ENCODE results near the gene PTPN4. TPM values are rescaled to one million over a fixed set of nuclear protein-coding genes. Genes with fewer than 3 reads are reported as not detected.

PTPN4 gene
- total RNA-seq, 3 donors from 2014 or later = 23.1 to 35.4 (median 30.1) TPM

DNA sequence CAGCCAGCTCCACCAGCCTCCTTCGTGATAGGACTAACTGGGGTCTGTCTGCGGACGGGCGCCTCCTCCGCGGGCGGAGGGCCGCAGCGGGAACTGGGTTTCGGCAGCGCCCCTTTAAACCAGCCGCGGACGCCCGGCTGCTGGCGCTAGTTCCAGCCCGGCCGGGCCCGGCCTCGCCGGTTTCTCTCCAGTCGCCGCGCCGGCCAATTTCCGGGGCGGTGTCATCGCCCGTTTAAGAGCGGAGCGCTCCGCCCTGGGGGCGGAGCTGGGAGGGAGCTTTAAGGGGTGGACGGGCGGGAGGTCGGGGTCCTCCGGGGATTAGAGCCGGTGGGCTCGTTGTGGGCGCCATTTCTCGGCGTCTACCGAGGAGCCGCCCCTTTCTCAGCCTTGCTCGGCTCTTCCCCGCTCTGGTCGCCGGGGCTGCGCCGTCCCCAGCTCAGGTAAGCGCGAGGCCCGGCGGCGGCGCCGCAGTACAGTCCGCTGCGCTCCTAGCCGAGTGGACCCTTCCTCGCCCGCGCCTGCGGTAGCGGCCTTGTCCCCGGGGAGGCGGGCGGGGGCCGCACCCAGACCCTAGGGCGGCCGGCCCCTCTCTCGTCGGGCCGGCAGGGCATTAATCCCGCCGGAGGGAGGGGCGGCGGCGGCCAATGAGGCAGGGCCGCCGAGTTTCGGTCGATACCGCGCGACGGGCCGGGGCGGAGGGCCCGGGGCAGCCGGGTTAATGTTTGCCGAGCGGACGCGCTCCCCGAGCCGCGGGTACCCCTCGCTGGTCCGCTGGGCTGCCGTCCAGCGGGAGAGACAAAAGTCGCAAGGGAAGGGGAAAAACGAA, 253.3 kb downstream of the PTPN4 start, which contains the start of gene EPB41L5:
TSS of gene EPB41L5 (plus strand) at position 307 of the 826 bp plus-strand sequence. CDS start 6,008 bp downstream, outside the sequence.
- intact Hi-C loops (cut with DNase I, micrococcal nuclease) = no loop called here
- ATAC-seq = peak; percentile 99
- TF ChIP-seq, protein P1, sequence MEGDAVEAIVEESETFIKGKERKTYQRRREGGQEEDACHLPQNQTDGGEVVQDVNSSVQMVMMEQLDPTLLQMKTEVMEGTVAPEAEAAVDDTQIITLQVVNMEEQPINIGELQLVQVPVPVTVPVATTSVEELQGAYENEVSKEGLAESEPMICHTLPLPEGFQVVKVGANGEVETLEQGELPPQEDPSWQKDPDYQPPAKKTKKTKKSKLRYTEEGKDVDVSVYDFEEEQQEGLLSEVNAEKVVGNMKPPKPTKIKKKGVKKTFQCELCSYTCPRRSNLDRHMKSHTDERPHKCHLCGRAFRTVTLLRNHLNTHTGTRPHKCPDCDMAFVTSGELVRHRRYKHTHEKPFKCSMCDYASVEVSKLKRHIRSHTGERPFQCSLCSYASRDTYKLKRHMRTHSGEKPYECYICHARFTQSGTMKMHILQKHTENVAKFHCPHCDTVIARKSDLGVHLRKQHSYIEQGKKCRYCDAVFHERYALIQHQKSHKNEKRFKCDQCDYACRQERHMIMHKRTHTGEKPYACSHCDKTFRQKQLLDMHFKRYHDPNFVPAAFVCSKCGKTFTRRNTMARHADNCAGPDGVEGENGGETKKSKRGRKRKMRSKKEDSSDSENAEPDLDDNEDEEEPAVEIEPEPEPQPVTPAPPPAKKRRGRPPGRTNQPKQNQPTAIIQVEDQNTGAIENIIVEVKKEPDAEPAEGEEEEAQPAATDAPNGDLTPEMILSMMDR (IDR thresholded peaks at IDR 0.05) = no peak
- H3K4me3 ChIP-seq = peak within 1 kb of the TSS; percentile 93
- DNase-seq = peak; percentile 94 to 95 (median 95)
- H3K4me1 ChIP-seq (ENCODE audit: low read depth) = no peaks in the 10 kb centered on the region
- no peaks in the 10 kb centered on the region for H3K36me3 ChIP-seq (ENCODE audit: low read depth)
- no peaks in the 10 kb centered on the region for H3K9me3 ChIP-seq

DNA sequence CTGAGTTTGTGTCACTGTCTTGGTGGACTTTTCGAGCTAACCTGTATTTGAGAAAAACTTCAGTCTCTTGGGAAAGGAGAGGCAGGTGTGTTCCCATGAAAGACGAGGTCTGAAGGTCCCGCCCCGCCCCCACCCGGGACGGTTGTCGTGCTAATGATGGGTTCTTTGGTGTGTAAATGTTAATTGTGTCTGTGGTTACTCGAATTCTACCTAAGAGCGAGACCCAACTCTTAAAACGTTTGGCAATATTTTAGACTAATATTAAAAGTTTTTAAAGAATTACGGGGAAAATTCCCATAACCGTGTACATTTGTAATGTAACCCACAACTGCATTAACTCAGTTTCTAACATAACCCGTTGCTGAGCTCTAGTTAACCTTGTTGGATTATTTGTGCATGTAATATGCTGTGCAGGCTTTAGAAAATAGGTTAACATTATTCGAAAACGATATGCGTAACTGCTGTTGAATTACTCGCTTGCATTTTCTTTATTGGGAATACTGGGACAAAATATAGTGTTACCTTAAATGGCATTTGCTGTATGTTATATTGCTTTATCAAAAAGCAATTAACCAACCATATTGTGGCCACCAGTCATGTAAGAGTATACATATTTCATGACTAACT, 254.0 kb downstream of the PTPN4 start:
- Histone ChIP-seq H3K4me1 (ENCODE audit: low read depth) (no peaks in the 10 kb centered on the region), H3K4me3 (peak overlapping the region; percentile 93), H3K36me3 (ENCODE audit: low read depth) (no peaks in the 10 kb centered on the region), H3K9me3 (no peaks in the 10 kb centered on the region)
- DNase-seq = peak in 2 of 3 donors; percentile 58 to 70
- intact Hi-C loops (cut with DNase I, micrococcal nuclease) = no loop called here
- ATAC-seq = peak; percentile 22
- TF ChIP-seq, protein P1 (IDR thresholded peaks at IDR 0.05) = no peak

DNA sequence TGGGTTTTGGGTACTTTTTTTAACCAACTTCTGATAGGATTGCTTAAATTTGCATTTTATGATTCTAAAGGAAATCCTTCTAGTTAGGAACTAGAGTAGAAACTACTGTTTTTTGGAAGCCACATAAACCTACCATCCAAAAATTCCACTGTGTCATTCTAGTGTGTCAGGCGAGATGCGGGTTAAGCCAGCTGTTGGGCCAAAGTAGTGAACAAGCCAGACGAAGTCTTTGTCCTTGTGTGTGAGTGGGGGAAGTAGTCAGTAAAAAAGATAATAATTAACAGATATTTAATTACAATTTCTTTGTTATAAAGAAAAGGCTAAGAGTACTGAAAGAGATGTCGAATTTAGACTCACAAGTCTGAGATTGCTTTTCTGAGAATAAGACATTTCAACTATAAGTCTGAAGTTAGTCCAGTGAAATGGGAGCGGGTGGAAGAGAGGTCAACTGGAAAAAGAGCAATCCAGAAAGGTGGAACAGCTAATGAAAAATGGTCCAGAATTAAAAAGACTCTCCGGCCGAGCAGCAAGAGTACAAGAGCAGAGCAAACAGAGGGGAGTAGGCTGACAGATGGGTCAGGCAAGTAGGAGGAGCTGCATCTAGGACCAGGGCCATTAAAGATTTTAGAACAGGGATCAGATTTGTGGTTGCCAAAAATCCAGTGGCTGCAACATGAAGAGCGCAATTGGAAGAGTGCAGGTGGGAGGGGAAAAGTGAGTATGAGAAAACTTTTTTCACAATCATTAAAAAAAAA, 254.7 kb downstream of the PTPN4 start:
- Histone ChIP-seq H3K36me3 (ENCODE audit: low read depth) (no peaks in the 10 kb centered on the region), H3K4me3 (no peak overlapping the region), H3K9me3 (no peaks in the 10 kb centered on the region), H3K4me1 (ENCODE audit: low read depth) (no peaks in the 10 kb centered on the region)
- ATAC-seq (no peak), DNase-seq (no peak)
- intact Hi-C loops (cut with DNase I, micrococcal nuclease) = no loop called here
- TF ChIP-seq, protein P1 (IDR thresholded peaks at IDR 0.05) = no peak

DNA sequence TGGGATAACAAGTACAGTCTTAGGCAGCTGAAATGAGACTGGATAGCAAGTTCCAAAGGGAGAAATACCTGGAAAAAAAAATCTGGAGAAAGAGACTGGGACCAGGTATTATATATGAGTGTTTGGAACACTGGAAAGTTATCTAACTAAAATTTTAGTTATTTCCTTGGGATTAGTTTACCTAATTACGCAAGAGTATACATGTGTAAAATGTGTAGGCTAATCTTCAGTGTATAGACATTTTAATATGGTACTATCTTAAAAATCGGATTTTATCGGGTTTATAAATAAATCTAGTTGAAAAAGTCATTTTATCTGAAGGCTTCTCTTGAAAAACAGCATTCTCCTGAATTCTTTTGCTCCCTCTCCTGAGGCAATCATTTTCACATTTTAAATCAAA, 257.1 kb downstream of the PTPN4 start:
- Histone ChIP-seq H3K9me3 (no peaks in the 10 kb centered on the region), H3K36me3 (ENCODE audit: low read depth) (no peaks in the 10 kb centered on the region), H3K4me1 (ENCODE audit: low read depth) (no peaks in the 10 kb centered on the region), H3K4me3 (no peak overlapping the region)
- intact Hi-C loops (cut with DNase I, micrococcal nuclease) = no loop called here
- DNase-seq (no peak), ATAC-seq (no peak)
- TF ChIP-seq, protein P1 (IDR thresholded peaks at IDR 0.05) = no peak

DNA sequence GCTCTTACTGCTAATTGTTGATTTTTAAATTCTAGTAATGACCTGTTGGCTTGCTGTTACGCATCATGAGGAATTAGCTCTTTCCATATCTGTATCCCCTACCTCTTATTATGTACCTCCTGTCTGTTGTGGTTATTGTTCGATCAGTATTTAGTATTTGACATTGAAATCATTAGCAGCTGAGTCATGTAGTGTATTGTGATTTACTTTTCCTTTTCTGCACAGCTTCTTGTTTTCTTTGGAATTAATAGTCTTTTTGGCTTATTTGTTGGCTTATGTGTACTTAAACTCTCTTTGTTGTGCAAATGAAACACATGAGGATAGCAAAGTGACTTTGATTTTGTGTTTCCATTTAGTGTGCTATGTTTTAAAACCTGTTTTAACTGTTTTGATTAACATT, 257.5 kb downstream of the PTPN4 start:
- Histone ChIP-seq H3K4me1 (ENCODE audit: low read depth) (no peaks in the 10 kb centered on the region), H3K36me3 (ENCODE audit: low read depth) (no peaks in the 10 kb centered on the region), H3K4me3 (no peak overlapping the region), H3K9me3 (no peaks in the 10 kb centered on the region)
- no peak for DNase-seq
- TF ChIP-seq, protein P1 (IDR thresholded peaks at IDR 0.05) = no peak
- intact Hi-C loops (cut with DNase I, micrococcal nuclease) = no loop called here
- ATAC-seq = no peak

Data from mucosa of descending colon (tissue), 3 donors.